ENCODE measurements around the gene ANGPTL2.

The ANGPTL2 gene

DNA sequence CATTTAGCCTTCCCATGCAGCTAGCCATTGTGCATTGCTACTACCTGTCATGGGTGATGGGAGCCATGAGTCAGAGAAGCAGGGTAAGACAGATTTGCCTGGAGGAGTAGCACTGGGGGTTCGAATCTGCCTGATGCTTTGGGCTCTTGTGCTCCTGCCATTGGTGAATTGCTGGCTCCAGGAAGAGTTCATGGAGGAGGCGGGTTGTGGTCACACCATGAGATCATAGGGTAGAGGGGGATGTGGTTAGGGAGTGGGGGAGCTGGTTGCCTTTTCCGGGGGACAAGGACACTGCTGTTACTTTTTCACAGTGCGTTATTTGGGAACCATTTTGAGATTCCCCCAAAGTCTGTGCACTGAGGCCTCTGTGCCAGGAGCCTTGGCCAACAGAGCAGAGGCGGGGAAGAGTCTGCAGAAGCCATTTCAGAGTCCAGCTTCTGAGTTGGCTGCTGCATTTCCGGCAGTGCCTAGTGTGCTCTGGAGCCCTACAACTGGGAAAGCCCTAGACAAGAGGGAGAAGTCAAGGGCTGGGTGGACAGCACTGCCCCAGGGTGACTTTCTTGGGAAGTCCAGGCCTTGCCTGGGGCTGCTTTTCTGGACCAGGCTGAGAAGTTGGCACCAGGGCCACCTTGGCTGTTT is 6.2 kb downstream of the ANGPTL2 start:
- no peak for DNase-seq

GRCh38 chr9:127114606-127115005 is 7.8 kb downstream of the ANGPTL2 start:
- DNase-seq, result no peak

- DNase-seq, result no peak
Observed at GRCh38 chr9:127113191-127113972, 9.1 kb downstream of the ANGPTL2 start.

- no peak for DNase-seq
Observed at GRCh38 chr9:127112735-127113161, 9.7 kb downstream of the ANGPTL2 start.

DNA sequence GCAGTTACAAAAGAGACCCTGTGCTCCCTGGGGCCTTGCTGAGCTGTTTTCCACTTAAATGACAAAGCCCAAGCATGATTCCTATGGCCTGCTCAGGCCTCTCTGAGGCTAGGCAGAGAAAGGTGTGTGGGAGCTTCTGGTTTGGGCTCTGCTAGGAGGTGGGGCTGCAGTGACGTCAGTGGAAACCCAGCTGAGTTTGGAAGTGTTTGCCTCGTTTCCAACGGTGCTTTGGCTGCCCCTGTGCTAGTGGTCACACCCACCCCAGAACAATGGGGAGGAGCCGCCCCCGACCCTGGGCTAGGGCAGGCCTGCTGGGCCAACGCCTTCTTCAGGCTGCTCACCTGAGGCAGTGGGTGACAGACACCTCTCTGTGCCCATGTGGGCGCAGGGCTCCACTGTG is 10.4 kb downstream of the ANGPTL2 start:
- no peak for DNase-seq

DNA sequence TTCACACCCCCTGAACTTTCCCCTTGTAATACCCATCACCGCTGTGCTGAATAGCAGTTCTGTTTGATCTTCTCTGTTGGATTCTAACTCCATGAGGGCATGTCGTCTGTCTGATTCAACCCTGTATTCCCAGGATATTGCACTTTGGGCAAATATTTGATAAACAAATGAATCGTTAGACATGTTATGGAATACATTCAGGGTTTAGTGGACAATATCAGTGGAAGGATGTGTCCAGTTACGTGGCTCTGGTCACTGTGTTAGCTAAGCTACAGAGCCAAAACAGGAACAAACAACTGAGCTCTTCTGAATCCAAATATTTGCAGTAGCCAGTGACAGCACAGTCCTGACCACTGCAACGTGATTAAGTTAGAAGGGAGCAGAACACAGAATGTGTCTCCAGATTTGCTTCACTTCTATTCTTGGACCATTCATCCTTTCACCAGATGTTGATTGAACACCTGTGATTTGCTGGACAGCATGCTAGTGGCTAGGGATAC is 13.2 kb downstream of the ANGPTL2 start:
- DNase-seq, result no peak

DNA sequence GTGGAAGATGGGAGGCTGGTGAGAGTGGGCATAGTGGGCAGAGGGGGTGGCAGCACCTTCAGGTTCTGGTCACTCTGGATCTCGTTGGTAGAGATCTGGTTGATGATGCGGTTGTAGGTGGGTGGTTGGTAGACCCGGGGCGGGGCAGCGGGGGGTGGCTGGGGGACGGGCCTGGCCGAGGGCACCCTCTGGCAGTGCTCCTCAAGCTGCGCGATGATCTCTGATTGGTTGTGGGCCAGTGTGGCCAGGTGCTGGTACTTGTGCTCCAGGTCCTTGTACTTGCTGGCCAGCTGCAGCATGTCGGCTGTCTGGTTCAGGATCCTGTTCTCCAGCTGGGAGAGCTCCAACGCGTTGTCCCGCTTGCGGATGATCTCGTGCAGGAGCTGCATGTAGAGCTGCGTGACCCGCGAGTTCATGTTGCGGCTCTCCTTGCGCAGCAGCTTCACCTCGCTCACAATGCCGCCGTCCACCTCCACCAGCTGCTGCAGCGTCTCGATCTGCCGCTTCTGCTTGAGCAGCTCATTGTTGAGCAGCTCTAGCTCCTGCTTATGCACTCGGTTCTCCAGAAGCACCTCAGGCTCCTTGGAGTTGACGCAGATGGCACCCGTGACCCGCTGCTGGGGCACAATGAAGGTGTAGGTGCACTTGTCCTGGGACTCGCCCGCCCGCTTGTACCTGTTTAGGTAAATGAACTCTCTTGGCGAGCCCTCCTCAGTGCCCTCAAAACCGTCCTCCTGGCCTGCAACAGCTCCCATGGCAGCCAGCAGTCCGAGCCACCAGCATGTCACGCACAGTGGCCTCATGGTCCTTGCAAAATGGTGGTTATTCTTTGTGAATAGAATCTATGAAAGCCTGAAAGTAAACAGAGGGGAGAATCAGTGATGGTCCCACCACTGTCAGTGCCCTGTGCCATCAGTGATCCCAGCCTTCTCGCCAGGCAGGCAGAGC is 14.2 kb downstream of the ANGPTL2 start:
- no peak for DNase-seq

DNA sequence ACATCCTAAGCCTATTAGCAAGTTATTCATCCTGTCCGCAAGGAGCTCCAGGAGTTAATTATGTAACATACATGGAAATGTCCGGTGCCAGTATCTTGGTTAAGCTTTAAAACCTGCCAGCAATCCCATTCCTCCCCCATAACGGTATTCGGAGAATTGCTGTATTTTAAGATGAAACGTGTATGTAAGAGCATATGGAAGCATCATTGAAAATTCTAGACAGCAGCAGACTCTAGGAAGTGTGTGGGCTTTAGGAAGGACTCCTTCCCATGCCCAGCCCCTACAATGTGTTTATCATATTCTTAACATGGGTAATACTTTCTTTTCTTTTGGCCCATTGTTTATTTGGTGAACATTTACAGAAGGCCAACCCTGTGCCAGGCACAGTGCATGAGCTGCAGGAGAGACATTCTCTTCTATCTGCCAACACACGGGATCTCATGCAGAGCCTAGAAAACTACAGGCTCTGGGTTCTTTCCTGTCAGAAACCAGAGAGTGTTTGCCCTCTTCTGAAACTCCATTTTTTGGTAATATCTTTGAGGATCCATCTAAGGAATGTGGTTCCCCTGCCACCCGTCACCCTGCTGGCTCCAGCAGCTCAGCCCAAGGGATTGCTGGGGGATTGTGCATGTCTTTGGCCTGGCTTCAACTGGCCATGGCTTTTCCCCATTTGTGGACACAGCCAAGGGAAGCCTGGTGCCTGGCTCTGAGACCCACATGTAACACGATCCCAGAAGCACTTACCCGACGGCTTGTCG is 15.1 kb downstream of the ANGPTL2 start:
- no peak for DNase-seq

DNA sequence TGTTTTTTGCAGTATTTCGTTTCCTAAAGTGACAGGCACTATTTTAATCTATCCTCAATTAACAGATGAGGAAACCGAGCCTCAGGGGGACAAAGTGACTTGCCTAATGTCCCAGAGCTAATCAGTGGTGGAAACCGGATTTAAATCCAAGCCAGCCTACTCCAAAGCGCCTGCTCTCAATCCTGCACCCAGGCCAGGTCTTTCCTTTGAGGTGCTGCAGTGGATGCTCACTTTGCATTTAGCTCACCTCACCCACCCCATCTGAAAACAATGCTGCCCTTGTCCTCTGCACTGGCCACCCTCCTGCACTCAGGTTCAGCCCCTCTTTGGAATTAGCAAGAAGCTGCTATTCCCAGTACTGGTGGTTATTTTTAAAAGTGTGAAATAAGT is 16.0 kb downstream of the ANGPTL2 start:
- DNase-seq, result no peak

DNA sequence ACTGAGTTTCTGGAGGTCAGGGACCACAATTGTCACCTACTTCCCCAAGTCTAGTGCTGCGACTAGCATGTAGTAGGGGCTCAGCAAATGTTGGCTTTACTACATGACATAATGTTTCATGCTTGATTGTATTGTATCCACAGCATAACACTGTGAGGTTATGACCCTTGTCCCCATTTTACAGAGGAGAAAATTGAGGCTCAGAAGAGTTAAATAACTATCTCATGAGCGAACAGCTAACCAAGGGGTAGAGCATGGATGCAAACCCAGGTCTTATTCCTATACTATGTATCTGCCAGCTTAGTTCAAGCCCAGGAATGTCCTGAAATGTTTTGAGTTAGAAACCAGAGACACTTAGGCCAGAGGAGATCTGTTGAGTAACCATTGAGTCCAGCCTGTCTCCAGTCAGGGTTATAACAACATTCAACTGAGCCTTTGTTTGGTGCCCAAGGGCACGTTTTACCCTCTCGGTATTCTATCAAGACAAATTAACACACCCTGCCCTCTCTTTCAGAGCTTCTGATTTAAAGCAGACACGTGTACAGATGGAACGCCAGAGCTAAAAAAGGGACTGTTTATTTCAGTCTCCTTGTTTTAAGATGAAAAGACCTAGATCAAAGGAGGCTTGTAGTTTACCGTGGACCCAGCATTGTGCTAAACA is 16.5 kb downstream of the ANGPTL2 start:
- no peak for DNase-seq

- no peak for DNase-seq
Observed at GRCh38 chr9:127104581-127105311, 17.7 kb downstream of the ANGPTL2 start.

GRCh38 chr9:127102788-127103187 is 19.6 kb downstream of the ANGPTL2 start:
- no peak for DNase-seq

DNA sequence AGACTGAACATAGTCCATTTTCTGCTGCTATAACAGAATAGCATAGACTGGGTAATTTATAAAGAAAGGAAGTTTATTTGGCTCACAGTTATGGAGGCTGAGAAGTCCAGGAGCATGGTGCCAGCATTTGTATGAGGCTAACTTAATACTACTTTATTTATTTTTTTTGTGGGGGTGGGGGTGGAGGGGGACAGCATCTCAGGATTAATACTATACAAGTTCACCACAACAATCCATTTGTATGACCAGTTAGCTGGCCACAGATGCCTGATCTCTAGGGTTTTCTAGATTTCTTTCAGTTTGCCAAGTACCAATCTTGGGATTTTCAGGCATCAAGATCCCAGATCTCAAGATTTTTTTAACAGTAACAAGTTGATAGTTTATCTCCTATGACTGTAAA is 20.3 kb downstream of the ANGPTL2 start:
- DNase-seq, result no peak

DNA sequence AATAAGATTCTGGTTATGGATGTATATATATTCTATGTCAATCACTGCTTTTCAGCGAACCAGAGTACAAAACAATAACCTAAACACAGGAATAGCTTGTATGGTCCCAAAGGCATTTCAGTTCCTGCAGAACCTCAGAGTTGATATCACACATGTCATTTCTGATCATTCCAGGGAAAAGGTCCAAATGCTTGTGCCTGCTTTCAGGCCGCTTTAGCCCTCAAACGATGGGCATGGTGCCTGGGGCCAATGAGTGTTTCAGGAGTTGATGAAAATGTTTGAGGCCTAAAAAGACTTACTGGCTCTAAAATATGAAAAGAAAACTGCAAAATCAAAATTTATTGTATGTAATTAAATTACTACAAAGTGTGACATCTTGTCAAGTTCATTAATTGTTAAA is 22.8 kb downstream of the ANGPTL2 start:
- no peak for DNase-seq

DNA sequence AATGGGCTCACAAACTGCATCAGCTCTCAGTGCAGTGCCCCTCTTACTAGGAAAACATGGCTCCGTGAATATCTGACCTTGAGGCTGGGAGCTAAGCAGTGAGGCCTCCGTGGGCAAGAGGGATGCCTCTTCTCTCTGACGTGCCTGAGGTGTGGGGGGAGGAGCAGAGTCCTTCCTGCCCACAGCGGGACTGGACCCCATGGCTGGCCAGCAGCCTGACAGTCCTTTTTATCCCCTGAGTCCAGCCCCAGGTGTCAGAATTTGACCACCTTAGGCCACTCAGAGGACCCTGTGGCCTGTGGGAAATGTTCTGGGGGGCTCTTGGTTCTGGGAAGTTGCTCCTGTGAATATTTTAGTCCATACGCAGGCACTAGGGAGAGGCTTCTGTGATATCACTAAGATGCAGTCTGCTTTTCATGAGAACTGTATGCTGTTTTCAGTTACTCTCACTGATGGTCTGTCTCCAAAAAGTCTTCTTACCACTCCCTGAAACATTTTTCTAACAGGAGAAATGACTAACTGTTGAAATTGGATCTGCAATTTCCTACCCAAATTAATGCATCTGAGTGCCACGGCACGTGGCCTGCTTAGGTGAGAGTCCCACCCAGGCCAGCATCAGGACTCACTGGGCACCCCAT is 23.4 kb downstream of the ANGPTL2 start:
- DNase-seq, result no peak

DNA sequence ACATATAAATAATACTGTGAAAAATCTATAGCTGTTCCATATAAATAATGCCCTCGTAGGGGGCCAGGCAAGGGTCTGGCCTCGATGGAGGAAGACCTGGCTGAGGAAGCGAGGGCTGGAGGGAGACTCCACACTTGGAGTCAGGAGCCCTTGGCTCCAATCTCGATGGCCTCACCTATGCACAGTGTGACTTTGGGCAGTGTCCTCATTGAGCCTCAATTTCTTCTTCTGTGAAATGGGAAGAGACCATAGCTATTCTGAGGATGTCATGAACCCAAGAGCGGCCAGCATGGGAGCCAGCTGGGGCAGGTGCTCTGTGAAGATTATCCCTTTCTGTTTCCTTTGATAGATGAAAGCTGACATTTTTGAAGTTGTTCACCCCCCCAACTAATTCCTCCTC is 24.8 kb downstream of the ANGPTL2 start:
- DNase-seq, result no peak

- DNase-seq, result no peak
Observed at GRCh38 chr9:127096208-127096607, 26.2 kb downstream of the ANGPTL2 start.

DNA sequence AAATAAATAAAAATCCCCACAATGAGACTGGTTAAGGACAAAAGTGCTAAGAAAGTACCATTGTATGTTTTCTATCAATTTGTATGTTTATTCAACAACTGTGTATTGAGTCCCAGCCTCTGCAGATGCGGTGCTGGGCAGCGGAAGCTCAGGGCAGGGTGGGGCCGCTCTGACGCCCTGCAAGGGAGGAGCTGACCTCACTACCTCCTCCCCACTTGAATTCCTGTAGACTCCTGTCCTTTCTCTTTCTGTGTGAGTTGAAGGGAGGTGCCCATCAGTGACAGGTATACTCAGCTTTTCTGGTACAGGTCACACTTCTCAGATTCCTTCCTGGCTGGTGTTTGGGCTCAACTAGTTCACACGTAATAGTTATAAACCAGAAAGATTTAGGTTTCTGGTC is 27.0 kb downstream of the ANGPTL2 start:
- no peak for DNase-seq

DNA sequence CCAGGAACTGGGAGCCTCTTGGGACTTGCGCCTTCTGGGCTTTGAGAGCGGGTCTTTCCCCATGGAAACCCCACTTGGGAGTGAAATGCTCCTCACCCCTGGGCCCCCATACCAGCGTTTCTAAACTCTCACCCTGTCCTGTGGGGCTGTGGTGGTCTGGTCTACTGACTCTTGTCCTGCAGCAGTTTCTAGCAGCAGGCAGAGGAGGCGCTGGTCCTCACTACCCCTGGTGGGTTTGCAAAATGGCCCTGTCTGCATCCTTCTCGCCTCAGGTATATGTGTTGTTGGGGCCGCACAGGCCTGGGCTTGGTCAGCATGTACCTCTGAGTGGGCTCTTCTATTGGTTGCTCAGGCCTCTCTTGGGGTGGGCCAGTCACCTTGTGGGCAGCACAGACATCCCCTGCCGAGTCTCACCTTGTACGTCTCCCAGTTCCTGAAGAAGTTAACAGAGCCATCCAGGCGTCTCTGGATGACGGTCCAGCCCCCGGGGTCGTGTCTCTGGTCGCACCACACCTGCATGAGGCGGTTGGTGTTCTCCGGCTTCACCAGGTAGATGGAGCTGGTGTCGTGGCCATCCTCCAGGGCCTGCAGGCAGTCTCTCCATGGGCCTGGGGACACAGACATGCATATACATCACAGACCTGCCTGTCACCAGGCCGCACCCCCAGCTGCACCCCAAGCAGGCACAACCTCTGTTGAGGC is 29.0 kb downstream of the ANGPTL2 start:
- no peak for DNase-seq

GRCh38 chr9:127092041-127092608 is 30.3 kb downstream of the ANGPTL2 start:
- DNase-seq, result no peak

All from inflammatory macrophage treated with lipopolysaccharide for 1 hour (primary cell).